ENCODE measurements around the gene SYCE1L. TPM values are rescaled to one million over a fixed set of nuclear protein-coding genes. Genes with fewer than 3 reads are reported as not detected.

Gene SYCE1L
- total RNA-seq, 1 experiment from 2014 or later, result 9.9 TPM

DNA sequence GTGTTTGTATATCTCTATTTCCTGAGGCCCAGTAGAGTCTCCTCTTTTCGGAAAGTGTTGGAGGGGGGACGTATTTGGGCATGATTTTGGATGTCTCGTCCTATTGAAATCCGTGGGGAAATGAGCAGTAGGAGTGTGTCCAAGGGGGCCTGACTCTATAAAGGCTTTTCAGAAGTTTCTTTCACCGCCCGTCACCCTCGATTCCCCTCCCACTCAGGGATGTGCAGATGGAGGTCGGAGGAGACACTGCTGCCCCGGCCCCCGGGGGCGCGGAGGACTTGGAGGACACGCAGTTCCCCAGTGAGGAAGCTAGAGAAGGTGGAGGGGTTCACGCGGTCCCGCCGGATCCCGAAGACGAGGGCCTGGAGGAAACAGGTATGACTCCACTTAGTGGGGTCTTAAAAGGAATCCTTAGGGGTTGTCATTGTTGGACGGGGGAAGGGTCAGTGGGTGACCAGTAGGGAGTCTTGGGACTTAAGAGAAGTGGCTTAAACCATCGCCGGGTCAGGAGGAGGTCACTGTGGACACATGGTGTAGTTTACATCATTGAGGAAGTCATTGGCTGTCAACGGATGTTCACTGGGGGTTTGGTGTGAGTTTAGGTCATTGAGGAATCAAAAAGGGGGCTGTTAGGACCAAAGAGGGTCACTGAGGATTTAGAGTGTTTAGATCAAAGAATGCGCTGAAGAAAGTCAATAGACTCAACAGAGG, 7.8 kb upstream of the SYCE1L start:
- Mint-ChIP-seq H3K9me3 (no peaks in the 10 kb centered on the region), H3K27me3 (ENCODE audit: low read depth) (peaks cover 3% of the 10 kb centered on the region; the same call in 1 of the 2 replicates), H3K36me3 (ENCODE audit: insufficient read depth in 1 of 3, low read depth in 3 of 3) (peaks cover 9 to 34% (median 28%) of the 10 kb centered on the region in 3 experiments), H3K4me3 (peak overlapping the region; percentile 89 to 96), H3K4me1 (peaks cover 12 to 23% of the 10 kb centered on the region in 2 experiments), H3K27ac (peak overlapping the region; percentile 98 to 99 (median 98))
- peaks cover 11% of the 10 kb centered on the region for H3K79me1 ChIP-seq (ENCODE audit: insufficient read depth, low read depth, low read length, poor library complexity, severe bottlenecking)
- peaks cover 8% of the 10 kb centered on the region for H3K23me2 ChIP-seq (ENCODE audit: insufficient read length, low read depth, low read length, poor library complexity, severe bottlenecking)
- no peak overlapping the region for H2BK120ac ChIP-seq (ENCODE audit: low read depth, low read length, poor library complexity, severe bottlenecking)
- no peak overlapping the region for H3K23ac ChIP-seq (ENCODE audit: insufficient read length, low read depth, low read length)
- H2AK5ac ChIP-seq (ENCODE audit: insufficient read length, low read length), result no peak overlapping the region
- no peak overlapping the region for H3K27ac ChIP-seq (ENCODE audit: insufficient read length, low read depth, low read length)
- no peaks in the 10 kb centered on the region for H3K4me1 ChIP-seq (ENCODE audit: insufficient read depth, low read length)
- H2BK5ac ChIP-seq (ENCODE audit: insufficient read length, low read length), result no peak overlapping the region
- H4K5ac ChIP-seq (ENCODE audit: insufficient read length, low read depth, low read length), result no peak overlapping the region
- no peak overlapping the region for H3K56ac ChIP-seq (ENCODE audit: insufficient read length, low read depth, low read length)
- no peak overlapping the region for H3T11ph ChIP-seq (ENCODE audit: low read length)
- H2AFZ ChIP-seq (ENCODE audit: low read length), result no peak overlapping the region
- H3K14ac ChIP-seq (ENCODE audit: insufficient read depth, low read length), result no peak overlapping the region
- no peak overlapping the region for H4K8ac ChIP-seq (replicated peaks; ENCODE audit: insufficient read length, low read depth, low read length)
- no peaks in the 10 kb centered on the region for H3K27me3 ChIP-seq (ENCODE audit: insufficient read depth, low read length)
- H3K9me3 ChIP-seq (ENCODE audit: control insufficient read depth, low read depth, low read length), result no peaks in the 10 kb centered on the region
- H3K4ac ChIP-seq (ENCODE audit: low read depth, low read length), result no peak overlapping the region
- H3K4me2 ChIP-seq (ENCODE audit: insufficient read depth, insufficient read length, low read length), result peak overlapping the region; percentile 94
- DNase-seq, result no peak
- no peak overlapping the region for H4K91ac ChIP-seq (ENCODE audit: insufficient read length, low read depth, low read length)
- H3K9ac ChIP-seq (ENCODE audit: extremely low read depth, insufficient read length, low read length), result peak overlapping the region; percentile 77
- H3K79me2 ChIP-seq (ENCODE audit: insufficient read depth, low read length), result peaks cover 10% of the 10 kb centered on the region; the same call in 1 of the 2 replicates
- TF ChIP-seq, protein P1, sequence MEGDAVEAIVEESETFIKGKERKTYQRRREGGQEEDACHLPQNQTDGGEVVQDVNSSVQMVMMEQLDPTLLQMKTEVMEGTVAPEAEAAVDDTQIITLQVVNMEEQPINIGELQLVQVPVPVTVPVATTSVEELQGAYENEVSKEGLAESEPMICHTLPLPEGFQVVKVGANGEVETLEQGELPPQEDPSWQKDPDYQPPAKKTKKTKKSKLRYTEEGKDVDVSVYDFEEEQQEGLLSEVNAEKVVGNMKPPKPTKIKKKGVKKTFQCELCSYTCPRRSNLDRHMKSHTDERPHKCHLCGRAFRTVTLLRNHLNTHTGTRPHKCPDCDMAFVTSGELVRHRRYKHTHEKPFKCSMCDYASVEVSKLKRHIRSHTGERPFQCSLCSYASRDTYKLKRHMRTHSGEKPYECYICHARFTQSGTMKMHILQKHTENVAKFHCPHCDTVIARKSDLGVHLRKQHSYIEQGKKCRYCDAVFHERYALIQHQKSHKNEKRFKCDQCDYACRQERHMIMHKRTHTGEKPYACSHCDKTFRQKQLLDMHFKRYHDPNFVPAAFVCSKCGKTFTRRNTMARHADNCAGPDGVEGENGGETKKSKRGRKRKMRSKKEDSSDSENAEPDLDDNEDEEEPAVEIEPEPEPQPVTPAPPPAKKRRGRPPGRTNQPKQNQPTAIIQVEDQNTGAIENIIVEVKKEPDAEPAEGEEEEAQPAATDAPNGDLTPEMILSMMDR (conservative IDR thresholded peaks at IDR 0.05), result no peak
- no peak overlapping the region for H2BK12ac ChIP-seq (ENCODE audit: insufficient read length, low read depth, low read length)
- no peak overlapping the region for H2BK15ac ChIP-seq (ENCODE audit: low read depth, low read length)
- no CpG with 5 or more reads among the region's 24 CpGs for WGBS (ENCODE audit: extremely low coverage, insufficient read length, low lambda C conversion rate)
- H2BK20ac ChIP-seq (ENCODE audit: low read depth, low read length, poor library complexity, severe bottlenecking), result no peak overlapping the region
- no peak overlapping the region for H3K18ac ChIP-seq (ENCODE audit: insufficient read length, low read depth, low read length)
- no peaks in the 10 kb centered on the region for H4K20me1 ChIP-seq (ENCODE audit: control insufficient read depth, insufficient read depth, insufficient read length)

Measured in H9 (cell line).